KOPT-K1 (cell line): ENCODE data around the gene CHST14.

Experiments used
- H3K27ac ChIP-seq: fragments of 200-600 bp; sonication (generic); 2 replicates; pipeline ENCODE4 v1.5.1; 2016; ENCODE audit warnings: antibody characterized with exemption, mild to moderate bottlenecking, low read depth, low read length; ENCODE audit not compliant: poor library complexity, severe bottlenecking
- H3K36me3 ChIP-seq: fragments of 200-600 bp; sonication (generic); 2 replicates; pipeline ENCODE4 v1.5.1; 2017; ENCODE audit warnings: antibody characterized with exemption, mild to moderate bottlenecking, low read length, moderate library complexity; ENCODE audit not compliant: insufficient read depth
- H3K9me3 ChIP-seq: fragments of 200-600 bp; sonication (generic); 2 replicates; pipeline ENCODE4 v1.5.1; 2017; ENCODE audit warnings: antibody characterized with exemption, low read length, mild to moderate bottlenecking; ENCODE audit not compliant: insufficient read depth, poor library complexity, severe bottlenecking

CHST14 gene

DNA sequence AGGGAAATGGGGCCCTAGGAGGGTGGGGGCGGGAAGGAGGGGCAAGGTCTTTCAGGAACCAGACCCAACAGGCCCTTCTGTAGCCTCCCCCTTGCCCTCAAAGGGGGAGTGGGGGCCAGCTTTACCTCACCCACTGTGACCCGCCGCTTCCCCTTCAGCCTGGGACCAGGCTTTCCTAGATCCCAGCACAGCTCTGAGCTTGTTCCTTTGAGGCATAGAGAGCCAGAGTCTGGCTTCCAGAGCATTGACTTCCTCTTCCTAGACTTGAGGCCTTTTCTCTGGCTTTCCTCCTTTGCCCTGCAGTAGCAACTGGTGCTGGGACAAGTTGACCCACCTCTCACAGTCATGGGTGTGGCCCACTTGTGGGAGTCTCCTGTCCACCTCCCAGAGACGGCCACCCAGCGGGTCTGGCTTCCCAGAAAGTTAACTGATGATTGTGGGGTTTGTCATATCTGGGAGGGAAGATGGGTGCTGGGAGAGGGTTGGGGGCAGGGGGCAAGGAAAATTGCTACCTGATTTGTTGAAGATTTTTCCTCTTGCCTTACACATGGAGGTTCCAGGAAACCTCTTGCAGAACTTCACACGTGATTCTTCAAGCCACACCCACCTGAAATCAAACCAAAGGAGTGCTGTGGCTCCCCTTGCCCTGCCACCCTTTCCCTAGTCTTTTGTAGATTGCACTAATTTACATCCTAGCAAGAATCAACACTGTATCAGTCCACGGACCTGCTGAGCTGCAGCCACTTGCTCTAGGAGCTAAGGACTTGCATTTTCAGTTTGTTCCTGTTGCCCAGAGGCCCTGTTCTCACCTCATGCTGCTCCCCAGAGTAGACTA lies 4.1 kb upstream of the CHST14 start:
- H3K36me3 ChIP-seq, result peaks cover 60% of the 10 kb centered on the region
- no peaks in the 10 kb centered on the region for H3K9me3 ChIP-seq
- no peak overlapping the region for H3K27ac ChIP-seq

DNA sequence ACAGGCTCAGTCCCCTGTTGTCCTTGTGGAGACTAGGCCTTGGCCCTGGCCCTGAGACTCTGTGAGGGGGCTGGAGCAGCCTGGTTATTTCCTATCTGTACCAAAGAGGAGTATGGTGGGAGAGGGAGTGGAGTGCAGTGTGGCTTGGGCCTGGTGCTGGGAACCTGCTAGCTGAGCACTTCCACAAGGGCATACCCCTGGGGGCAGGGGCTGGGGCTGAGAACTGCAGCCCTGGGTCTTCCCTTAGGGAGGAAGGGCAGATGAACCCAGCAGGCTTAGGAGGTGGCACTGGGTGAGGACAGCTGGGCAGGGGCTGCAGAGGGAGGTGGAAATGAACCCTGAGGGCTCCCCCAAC lies 3.5 kb upstream of the CHST14 start:
- Histone ChIP-seq H3K9me3 (no peaks in the 10 kb centered on the region), H3K36me3 (peaks cover 54% of the 10 kb centered on the region), H3K27ac (no peak overlapping the region)

DNA sequence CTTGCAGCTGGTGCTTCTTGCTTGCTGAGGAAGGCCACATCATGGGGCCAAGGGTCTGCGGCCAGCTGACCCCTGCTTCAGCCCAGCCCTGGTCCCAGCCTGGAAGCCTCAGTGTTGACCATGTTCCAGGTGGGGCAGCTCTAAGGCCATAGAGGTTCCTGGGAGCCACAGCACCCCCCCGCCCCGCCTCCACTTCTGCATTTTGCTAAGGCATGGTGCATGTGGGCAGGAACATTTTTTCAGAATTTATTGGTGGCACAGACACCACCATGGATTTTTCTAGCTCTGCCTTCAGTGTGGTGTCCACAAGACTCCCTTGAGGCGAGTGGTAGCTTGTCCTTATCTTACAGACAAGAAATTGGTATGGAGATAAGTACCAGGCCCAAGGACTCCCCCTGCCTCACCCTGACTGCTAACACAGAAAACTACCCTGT lies 1.9 kb upstream of the CHST14 start:
- no peak overlapping the region for H3K27ac ChIP-seq
- peaks cover 43% of the 10 kb centered on the region for H3K36me3 ChIP-seq
- H3K9me3 ChIP-seq, result no peaks in the 10 kb centered on the region

DNA sequence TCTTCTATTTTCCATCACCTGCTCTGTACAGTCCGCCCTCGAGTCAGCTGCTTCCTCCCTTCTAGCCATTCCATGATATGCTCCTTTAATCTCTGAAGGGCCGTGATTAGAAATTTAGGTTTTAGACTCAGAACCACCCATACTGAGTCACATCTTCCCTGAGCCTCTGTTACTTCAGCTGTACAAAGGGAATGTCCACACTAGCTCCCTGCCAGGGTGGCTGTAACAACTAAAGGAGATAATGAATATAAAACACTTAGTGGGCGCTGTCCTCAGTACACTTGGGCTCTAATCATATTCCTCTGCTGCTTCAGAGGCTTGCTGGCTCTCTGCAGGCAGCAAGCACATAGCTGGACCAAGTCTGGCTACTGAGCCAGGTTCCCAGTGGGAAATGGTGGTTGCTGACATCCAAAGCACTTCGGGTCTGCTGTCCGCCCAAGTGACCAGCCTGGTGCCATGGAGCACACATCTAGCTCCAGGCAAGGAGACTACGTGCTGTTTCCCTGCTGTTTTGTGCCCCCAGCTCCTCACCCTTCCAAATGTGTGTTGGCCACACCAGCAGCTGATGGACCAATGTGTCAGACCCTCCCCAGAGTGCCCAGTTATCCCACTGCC lies 901 bp upstream of the CHST14 start:
- H3K27ac ChIP-seq, result peak overlapping the region; percentile 50
- H3K36me3 ChIP-seq, result peaks cover 33% of the 10 kb centered on the region
- no peaks in the 10 kb centered on the region for H3K9me3 ChIP-seq

DNA sequence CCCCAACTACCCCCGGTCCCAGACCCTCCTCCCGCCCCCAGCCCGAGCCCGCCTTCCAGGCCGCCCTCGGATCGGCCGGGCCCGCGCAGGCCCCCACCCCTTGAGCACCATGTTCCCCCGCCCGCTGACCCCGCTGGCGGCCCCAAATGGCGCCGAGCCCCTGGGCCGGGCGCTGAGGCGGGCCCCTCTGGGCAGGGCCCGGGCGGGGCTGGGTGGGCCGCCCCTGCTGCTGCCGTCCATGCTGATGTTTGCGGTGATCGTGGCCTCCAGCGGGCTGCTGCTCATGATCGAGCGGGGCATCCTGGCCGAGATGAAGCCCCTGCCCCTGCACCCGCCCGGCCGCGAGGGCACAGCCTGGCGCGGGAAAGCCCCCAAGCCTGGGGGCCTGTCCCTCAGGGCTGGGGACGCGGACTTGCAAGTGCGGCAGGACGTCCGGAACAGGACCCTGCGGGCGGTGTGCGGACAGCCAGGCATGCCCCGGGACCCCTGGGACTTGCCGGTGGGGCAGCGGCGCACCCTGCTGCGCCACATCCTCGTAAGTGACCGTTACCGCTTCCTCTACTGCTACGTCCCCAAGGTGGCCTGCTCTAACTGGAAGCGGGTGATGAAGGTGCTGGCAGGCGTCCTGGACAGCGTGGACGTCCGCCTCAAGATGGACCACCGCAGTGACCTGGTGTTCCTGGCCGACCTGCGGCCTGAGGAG lies 472 bp downstream of the CHST14 start:
- Histone ChIP-seq H3K27ac (peak overlapping the region; percentile 82), H3K9me3 (no peaks in the 10 kb centered on the region)

DNA sequence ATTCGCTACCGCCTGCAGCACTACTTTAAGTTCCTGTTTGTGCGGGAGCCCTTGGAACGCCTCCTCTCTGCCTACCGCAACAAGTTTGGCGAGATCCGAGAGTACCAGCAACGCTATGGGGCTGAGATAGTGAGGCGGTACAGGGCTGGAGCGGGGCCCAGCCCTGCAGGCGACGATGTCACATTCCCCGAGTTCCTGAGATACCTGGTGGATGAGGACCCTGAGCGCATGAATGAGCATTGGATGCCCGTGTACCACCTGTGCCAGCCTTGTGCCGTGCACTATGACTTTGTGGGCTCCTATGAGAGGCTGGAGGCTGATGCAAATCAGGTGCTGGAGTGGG lies 995 bp downstream of the CHST14 start:
- Histone ChIP-seq H3K9me3 (no peaks in the 10 kb centered on the region), H3K36me3 (peaks cover 16% of the 10 kb centered on the region), H3K27ac (peak overlapping the region; percentile 82)

More for the DNA sequence above, 472 bp downstream of the CHST14 start:
- H3K36me3 ChIP-seq, result peaks cover 21% of the 10 kb centered on the region

DNA sequence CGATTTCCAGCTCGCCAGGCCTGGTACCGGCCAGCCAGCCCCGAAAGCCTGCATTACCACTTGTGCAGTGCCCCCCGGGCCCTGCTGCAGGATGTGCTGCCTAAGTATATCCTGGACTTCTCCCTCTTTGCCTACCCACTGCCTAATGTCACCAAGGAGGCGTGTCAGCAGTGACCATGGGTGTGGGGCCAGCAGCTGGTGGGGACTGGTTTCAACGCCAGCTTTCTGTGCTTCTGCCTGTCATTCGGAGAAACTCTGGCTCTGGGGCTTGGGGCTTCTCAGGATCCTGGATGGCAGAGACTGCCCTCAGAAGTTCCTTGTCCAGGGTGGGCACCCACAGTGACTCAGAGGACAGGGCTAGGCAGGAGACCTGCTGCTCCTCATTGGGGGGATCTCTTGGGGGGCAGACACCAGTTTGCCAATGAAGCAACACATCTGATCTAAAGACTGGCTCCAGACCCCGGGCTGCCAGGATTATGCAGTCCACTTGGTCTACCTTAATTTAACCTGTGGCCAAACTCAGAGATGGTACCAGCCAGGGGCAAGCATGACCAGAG lies 1.5 kb downstream of the CHST14 start:
- peaks cover 12% of the 10 kb centered on the region for H3K36me3 ChIP-seq
- no peaks in the 10 kb centered on the region for H3K9me3 ChIP-seq
- H3K27ac ChIP-seq, result peak overlapping the region; percentile 82

DNA sequence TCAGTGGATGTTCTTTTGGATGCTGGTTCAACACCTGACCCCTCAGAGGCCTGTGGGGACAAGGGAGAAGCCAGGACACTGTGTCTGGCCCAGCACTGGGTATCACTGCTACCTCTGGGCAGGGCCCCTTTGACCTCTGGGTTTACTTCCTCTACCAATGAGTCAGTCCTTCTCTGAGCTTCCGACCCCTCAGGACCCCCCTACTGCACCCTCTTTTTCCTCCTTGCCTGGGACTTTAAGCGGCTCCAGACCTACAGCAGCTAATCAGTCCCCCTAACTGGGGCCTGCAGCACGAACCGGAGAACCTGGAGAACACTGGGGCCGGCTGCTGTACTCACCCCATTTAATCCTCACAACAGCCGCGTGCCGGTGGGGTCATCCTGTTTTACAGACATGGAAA lies 3.8 kb downstream of the CHST14 start:
- Histone ChIP-seq H3K27ac (no peak overlapping the region), H3K9me3 (no peaks in the 10 kb centered on the region), H3K36me3 (no peaks in the 10 kb centered on the region)

DNA sequence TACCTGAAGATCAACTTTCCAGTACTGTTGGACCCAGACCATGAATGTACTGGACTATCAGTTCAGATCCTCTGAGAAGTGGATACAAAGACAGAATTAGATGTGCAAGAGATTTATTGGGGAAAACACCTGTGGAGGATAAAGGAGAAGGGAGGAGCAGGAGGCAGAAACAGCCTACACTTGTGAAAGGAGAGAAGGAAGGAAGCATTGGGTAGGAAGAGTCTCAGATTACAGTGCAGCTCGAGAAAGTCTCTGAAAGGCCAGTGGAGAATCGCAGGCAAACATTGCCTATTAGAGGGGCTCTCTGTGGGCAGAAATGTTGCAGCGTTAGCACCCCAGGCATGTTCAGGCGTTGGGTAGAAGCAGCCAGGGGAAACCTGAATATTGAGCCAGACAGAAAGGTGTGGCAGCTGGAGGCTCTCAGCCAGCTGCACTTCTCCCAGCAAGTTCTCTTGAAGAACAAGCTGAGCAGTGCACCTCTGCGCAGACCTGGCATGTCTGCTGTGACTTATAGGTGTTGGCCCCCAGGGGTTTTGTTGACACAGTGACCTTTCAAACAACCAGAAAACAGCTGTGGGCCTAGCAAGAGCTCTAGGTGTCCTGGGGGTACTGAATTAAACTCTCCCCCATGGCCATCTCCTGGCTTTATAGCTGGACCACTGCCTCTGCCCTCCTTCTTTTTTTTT lies 7.0 kb downstream of the CHST14 start:
- Histone ChIP-seq H3K27ac (no peak overlapping the region), H3K36me3 (no peaks in the 10 kb centered on the region), H3K9me3 (no peaks in the 10 kb centered on the region)

DNA sequence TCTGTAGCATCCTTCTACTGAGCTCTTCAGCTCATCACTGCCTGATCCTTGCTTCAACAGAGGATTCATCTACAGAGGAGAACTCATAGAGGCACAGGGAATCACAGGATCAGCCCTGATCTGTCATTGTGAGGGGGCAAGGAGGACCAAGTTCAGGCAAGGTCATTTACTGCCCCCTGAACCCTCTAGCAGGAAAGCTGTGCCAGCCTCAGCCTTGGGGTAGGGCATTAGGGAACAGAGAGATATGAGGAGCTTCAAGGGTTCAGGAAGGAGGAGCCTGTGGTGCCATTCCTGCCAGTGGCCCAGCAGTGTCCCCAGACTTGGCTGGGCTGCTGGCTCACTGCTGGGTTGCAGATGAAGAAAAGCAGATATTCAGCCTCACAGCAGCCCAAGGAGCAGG lies 8.2 kb downstream of the CHST14 start:
- Histone ChIP-seq H3K36me3 (no peaks in the 10 kb centered on the region), H3K27ac (no peak overlapping the region), H3K9me3 (no peaks in the 10 kb centered on the region)

DNA sequence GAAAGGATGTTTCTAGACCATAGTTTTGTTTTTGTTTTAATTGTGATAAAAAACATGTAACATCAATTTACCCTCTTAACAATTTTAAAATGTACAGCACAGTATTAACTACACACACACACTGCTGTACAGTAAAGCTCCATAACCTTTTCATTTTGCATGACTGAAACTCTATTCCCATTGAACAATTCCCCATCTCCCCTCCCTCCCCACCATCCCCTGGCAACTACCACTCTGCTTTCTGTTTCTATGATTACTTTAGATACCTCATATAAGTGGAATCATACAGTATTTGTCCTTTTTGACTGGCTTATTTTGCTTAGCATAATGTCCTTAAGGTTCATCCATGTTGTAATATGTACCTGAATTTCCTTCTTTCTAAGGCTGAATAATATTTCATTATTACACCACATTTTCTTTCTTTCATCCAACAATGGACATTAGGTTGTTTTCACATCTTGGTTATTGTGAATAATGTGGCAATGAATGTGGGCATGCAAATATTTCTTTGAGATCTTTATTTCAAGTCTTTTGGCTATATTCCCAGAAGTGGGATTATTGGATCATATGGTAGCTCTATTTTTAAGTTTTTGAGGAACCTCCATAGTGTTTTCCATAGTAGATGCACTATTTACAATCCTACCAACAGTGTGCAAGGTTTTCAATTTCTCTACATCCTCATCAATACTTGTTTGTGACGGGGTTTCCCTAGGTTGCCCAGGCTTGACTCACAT lies 10.7 kb downstream of the CHST14 start:
- H3K27ac ChIP-seq, result no peak overlapping the region
- H3K36me3 ChIP-seq, result no peaks in the 10 kb centered on the region
- no peaks in the 10 kb centered on the region for H3K9me3 ChIP-seq

DNA sequence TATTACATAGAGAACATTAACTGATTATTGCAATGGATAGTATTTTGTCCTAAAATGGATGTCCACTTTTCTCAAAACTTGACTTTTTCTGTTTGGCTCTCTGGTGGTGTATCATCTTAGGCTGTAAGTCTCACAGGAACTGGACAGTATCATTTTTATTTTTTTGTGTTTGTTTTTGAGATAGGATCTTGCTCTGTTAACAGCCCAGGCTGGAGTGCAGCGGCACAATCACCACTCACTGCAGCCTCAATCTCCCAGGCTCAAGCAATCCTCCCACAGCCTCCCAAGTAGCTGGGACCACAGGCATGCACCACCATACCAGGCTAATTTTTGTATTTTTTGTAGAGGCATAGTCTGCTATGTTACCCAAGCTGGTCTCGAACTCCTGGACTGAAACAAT lies 13.1 kb downstream of the CHST14 start:
- Histone ChIP-seq H3K27ac (no peak overlapping the region), H3K9me3 (no peaks in the 10 kb centered on the region), H3K36me3 (no peaks in the 10 kb centered on the region)

DNA sequence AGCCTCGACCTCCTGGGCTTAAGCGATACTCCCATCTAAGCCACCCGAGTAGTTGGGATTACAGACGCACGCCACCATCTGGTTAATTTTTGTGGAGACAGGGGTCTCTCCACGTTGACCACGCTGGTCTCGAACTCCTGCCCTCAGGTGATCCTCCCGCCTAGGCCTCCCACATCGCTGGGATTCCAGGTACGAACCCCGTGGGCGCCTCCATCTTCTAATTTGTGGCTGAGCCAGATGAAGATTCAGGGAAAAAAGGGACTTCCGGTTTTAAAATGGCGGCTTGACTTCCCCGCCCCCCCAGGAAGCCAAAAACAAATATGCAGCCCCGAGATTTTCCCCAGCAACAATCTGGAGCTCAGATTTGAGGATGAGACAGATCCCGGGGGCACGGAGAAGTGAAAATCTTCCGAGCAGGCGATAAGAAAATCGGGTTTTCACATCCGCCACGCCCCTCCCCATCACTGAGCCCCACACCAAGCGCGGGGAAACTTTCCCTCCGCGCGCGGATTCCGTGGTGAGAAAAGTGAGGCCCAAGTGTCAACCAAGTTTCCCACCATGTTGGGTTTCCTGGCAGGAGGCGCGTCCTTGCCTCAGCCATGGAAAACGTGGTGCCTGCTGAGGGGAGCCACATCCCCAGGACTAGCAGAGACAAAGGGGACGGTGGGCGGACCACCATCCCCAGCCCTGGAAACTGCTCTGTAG lies 15.4 kb downstream of the CHST14 start:
- Histone ChIP-seq H3K27ac (no peak overlapping the region), H3K36me3 (no peaks in the 10 kb centered on the region), H3K9me3 (no peaks in the 10 kb centered on the region)
